Lung (tissue), 13 donors: Measurements from ENCODE around the gene CATSPERE. TPM values are rescaled to one million over a fixed set of nuclear protein-coding genes. Genes with fewer than 3 reads are reported as not detected.
A peak's percentile ranks its signal among the peaks of the same experiment; 100 is the strongest.
"Not testable (repeated sequence)": the region's sequence is repeated elsewhere in the genome, so short reads cannot be mapped to it uniquely, and the experiment has no call there.

Experiments
- ATAC-seq: fragments of 200-7000 bp; cut with Tn5 transposase; one replicate; pipeline ENCODE4 v1.9.1; 2020; ENCODE audit warnings: moderate number of reproducible peaks; ENCODE audit not compliant: insufficient read depth, low FRiP score
- DNase-seq, 3 donors: peaks; one replicate each; pipeline ENCODE4 v3.0.0-alpha.2; 2013 to 2017
- H3K27ac ChIP-seq, 2 donors: one replicate each; pipeline ENCODE4 v1.5.1; 2013; ENCODE audit warnings: mild to moderate bottlenecking in 2 of 2, moderate library complexity in 2 of 2, control low read depth in 1 of 2, inconsistent platforms in 1 of 2, low read depth in 1 of 2, low read length in 1 of 2
- H3K27me3 ChIP-seq, 3 donors: one replicate each; pipeline ENCODE4 v1.5.1; 2013; ENCODE audit warnings: low read length in 2 of 3; ENCODE audit not compliant: control insufficient read depth in 3 of 3, insufficient read depth in 3 of 3
- H3K36me3 ChIP-seq, 4 donors: one replicate each; pipeline ENCODE4 v1.5.1; 2013; ENCODE audit warnings: low read length in 4 of 4, mild to moderate bottlenecking in 1 of 4, moderate library complexity in 1 of 4; ENCODE audit not compliant: control insufficient read depth in 4 of 4, insufficient read depth in 4 of 4
- H3K4me1 ChIP-seq, 5 donors: one replicate each; pipeline ENCODE4 v1.5.1; 2013; ENCODE audit warnings: low read length in 5 of 5, mild to moderate bottlenecking in 2 of 5, moderate library complexity in 1 of 5; ENCODE audit not compliant: control insufficient read depth in 5 of 5, insufficient read depth in 5 of 5
- H3K4me3 ChIP-seq: one replicate; pipeline ENCODE4 v1.5.1; 2013; ENCODE audit warnings: mild to moderate bottlenecking, control low read depth, moderate library complexity
- H3K9ac ChIP-seq, 2 donors: one replicate each; pipeline ENCODE4 v1.5.1; 2013; ENCODE audit warnings: low read length in 2 of 2, control low read depth in 1 of 2; ENCODE audit not compliant: insufficient read depth in 1 of 2
- H3K9me3 ChIP-seq, 4 donors: one replicate each; pipeline ENCODE4 v1.5.1; 2013; ENCODE audit warnings: low read length in 3 of 4, mild to moderate bottlenecking in 1 of 4, moderate library complexity in 1 of 4; ENCODE audit not compliant: control insufficient read depth in 4 of 4, insufficient read depth in 3 of 4
- WGBS, 2 donors: extraction: QIAGEN DNeasy Blood & Tissue Kit; methylation state at CpG; one replicate each; pipeline ENCODE4 v1.1.7; 2013; 5-methylcytosine and 5-hydroxymethylcytosine counted together
- polyA plus RNA-seq, 2 donors: library from polyadenylated mRNA; stranded (reverse); fragments of 200-250 nt; gene quantifications; one replicate each; pipeline ENCODE4 v1.2.1, GENCODE V29; 2013
- small RNA-seq: library from RNA; depleted of rRNA; stranded (forward); fragments of <200 nt; gene quantifications from one replicate; pipeline ENCODE3, GENCODE V24; 2014; ENCODE audit warnings: low replicate concordance
- total RNA-seq, 2 donors: library from RNA; depleted of rRNA in 1 of 2; stranded (reverse); fragments of >200 nt in 1 of 2; gene quantifications; one replicate each; pipeline ENCODE4 v1.2.1, GENCODE V29; 2014 to 2021
- TF ChIP-seq, protein P1 (sequence below): IDR thresholded peaks from 2 replicates; pipeline ENCODE4 v1.5.1; 2012; ENCODE audit warnings: mild to moderate bottlenecking; ENCODE audit errors: control extremely low read depth, extremely low read depth
- donor health status: control.
- donor health status: control.
- donor health status: Bipolar disorder and iron deficiency.
- donor health status: healthy.
- donor health status: DM: yes; HTN: yes; CAD: no.

CATSPERE gene
- total and polyA plus RNA-seq, 4 donors = 0.30 to 2.7 (median 1.4) TPM

DNA sequence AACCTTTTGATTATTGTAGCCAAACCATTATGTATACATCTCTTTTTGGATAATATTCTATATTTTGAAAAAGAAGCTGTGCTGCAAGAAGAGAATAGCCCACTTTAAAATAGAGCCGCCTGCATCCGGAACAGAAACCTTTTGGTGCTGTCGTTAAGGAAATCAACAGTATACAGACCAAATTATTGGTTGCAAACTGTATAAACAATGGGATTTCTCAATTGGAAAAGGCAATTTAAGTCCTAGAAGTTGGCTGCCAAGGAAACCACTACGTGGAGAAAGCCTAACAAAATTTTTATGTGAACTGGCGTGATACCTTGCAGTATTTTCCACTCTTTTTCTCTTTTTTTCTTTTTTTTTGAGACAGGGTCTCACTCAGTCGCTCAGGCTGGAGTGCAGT lies 217.6 kb downstream of the CATSPERE start:
- Histone ChIP-seq H3K4me1 (peaks cover 0 to 22% (median 12%) of the 10 kb centered on the region in 5 donors), H3K36me3 (peaks cover 0 to 2% (median 0%) of the 10 kb centered on the region in 4 donors), H3K27me3 (no peaks in the 10 kb centered on the region), H3K4me3 (no peak overlapping the region), H3K9ac (peak overlapping the region; percentile 5 to 47), H3K9me3 (no peaks in the 10 kb centered on the region), H3K27ac (no peak overlapping the region)
- TF ChIP-seq, protein P1, sequence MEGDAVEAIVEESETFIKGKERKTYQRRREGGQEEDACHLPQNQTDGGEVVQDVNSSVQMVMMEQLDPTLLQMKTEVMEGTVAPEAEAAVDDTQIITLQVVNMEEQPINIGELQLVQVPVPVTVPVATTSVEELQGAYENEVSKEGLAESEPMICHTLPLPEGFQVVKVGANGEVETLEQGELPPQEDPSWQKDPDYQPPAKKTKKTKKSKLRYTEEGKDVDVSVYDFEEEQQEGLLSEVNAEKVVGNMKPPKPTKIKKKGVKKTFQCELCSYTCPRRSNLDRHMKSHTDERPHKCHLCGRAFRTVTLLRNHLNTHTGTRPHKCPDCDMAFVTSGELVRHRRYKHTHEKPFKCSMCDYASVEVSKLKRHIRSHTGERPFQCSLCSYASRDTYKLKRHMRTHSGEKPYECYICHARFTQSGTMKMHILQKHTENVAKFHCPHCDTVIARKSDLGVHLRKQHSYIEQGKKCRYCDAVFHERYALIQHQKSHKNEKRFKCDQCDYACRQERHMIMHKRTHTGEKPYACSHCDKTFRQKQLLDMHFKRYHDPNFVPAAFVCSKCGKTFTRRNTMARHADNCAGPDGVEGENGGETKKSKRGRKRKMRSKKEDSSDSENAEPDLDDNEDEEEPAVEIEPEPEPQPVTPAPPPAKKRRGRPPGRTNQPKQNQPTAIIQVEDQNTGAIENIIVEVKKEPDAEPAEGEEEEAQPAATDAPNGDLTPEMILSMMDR = no peak
- 44 to 60% methylated on average over 6 of the region's 6 CpGs for WGBS, 2 donors
- DNase-seq (peak; percentile 50 to 93 (median 91)), ATAC-seq (no peak)

DNA sequence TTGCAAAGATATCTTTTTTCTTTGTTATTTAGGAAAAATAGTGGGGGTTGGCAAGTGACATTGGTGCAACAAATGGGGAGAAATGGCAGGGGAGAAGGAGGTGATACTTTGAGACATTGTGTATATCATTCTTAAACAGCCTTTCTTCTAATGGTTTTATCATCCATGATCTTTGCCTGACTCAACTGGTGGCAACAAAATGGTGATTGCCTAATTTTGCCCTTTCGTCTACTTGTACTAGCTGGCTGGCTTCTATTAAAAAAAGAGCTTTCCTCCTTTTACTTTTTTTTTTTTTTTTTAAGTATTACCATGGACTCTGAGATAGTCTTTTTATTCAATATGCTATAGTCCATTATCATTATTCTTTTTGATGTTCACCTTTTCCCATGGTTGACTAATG lies 219.6 kb downstream of the CATSPERE start:
- DNase-seq (no peak), ATAC-seq (no peak)
- Histone ChIP-seq H3K4me3 (no peak overlapping the region), H3K4me1 (peaks cover 0 to 21% (median 8%) of the 10 kb centered on the region in 5 donors), H3K9me3 (no peaks in the 10 kb centered on the region), H3K27ac (no peak overlapping the region), H3K27me3 (no peaks in the 10 kb centered on the region), H3K36me3 (peaks cover 0 to 2% (median 0%) of the 10 kb centered on the region in 4 donors), H3K9ac (no peak overlapping the region)
- TF ChIP-seq, protein P1 = no peak
- 82 to 90% methylated on average over 1 of the region's 1 CpG for WGBS, 2 donors

- not testable (repeated sequence) for H3K36me3 ChIP-seq, H3K27me3 ChIP-seq, H3K27ac ChIP-seq, H3K9me3 ChIP-seq, ATAC-seq, H3K4me3 ChIP-seq, H3K9ac ChIP-seq, DNase-seq
- 97 to 100% methylated on average over 4 of the region's 4 CpGs for WGBS, 2 donors
- H3K4me1 ChIP-seq = peaks cover 0 to 21% (median 8%) of the 10 kb centered on the region in 5 donors
These were observed 221.0 kb downstream of the CATSPERE start for GRCh38 chr1:244682087-244682486.

Small RNA genes lying within 50 kb of the gene (small RNA-seq; reads per million reads assigned to genes)
- gene CYCSP5 = not detected

Other genes with a start within 250 kb of the CATSPERE start
- 10 to 100 TPM; 42.4 to 46.7 TPM for gene ADSS2, start 9.4 kb upstream of the CATSPERE start, total RNA-seq
- 10 to 100 TPM; 18.4 to 31.7 TPM for gene ADSS2, start 9.4 kb upstream of the CATSPERE start, polyA plus RNA-seq
- 100 to 1,000 TPM in 1 of 2 donors, 10 to 100 TPM in 1; 50.0 to 142 TPM for gene DESI2, start 191.9 kb downstream of the CATSPERE start, total RNA-seq
- 10 to 100 TPM; 17.1 to 20.1 TPM for gene DESI2, start 191.9 kb downstream of the CATSPERE start, polyA plus RNA-seq